ENCODE measurements around the gene CUL1.

DNA sequence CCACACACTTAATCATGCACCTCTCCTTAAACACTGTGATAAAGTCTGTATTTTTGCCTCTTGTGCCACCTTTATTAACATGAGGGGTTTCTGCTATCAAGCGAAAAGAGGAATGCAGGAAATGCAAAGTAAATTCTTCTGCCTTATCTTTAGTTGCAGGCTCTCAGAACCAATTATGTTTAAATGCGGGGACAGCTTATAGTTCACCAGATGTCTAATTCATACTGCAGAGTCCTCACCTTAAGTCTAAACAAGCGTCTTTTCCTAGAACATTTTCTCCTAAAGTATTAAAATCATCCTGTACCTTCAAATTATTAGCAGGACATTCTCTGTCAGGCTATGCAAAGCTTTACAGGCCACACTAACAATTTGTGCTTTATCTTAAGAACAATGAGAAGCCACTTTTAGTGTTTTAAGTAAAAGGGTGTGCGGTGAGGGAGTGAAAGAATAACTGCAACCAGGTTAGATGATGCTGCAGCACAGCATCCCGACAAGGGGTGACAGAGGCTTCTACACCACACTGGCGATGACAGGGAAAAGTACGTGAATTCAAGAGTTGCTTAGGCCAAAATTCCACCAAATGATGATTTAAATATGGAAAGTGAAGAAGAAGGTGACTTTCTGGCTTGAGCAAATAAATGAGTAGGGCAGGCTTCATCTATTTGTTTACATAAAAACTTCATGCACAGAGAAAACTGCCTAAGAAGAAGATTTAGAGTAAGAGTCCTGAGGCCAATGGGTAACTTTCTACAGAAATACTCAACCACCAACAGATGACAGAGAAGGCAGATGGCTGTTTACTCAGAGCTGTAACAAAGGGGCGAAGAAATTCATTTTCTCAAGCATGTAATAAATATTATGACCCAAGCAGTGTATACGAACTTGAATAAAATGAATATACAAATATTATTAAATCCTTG, 149.4 kb downstream of the CUL1 start:
- TF ChIP-seq, protein P1, sequence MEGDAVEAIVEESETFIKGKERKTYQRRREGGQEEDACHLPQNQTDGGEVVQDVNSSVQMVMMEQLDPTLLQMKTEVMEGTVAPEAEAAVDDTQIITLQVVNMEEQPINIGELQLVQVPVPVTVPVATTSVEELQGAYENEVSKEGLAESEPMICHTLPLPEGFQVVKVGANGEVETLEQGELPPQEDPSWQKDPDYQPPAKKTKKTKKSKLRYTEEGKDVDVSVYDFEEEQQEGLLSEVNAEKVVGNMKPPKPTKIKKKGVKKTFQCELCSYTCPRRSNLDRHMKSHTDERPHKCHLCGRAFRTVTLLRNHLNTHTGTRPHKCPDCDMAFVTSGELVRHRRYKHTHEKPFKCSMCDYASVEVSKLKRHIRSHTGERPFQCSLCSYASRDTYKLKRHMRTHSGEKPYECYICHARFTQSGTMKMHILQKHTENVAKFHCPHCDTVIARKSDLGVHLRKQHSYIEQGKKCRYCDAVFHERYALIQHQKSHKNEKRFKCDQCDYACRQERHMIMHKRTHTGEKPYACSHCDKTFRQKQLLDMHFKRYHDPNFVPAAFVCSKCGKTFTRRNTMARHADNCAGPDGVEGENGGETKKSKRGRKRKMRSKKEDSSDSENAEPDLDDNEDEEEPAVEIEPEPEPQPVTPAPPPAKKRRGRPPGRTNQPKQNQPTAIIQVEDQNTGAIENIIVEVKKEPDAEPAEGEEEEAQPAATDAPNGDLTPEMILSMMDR (IDR thresholded peaks at IDR 0.05): no peak
- no peak for TF ChIP-seq POLR2A (IDR thresholded peaks at IDR 0.05)

Data from body of pancreas (tissue), 4 donors.